ELR (cell line): ENCODE results near the gene AKAP8L.

Experiments
- DNase-seq: peaks from one replicate; pipeline ENCODE4 v3.0.0-alpha.2; 2015; ENCODE audit warnings: low read depth

Gene AKAP8L, protein sequence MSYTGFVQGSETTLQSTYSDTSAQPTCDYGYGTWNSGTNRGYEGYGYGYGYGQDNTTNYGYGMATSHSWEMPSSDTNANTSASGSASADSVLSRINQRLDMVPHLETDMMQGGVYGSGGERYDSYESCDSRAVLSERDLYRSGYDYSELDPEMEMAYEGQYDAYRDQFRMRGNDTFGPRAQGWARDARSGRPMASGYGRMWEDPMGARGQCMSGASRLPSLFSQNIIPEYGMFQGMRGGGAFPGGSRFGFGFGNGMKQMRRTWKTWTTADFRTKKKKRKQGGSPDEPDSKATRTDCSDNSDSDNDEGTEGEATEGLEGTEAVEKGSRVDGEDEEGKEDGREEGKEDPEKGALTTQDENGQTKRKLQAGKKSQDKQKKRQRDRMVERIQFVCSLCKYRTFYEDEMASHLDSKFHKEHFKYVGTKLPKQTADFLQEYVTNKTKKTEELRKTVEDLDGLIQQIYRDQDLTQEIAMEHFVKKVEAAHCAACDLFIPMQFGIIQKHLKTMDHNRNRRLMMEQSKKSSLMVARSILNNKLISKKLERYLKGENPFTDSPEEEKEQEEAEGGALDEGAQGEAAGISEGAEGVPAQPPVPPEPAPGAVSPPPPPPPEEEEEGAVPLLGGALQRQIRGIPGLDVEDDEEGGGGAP

DNA sequence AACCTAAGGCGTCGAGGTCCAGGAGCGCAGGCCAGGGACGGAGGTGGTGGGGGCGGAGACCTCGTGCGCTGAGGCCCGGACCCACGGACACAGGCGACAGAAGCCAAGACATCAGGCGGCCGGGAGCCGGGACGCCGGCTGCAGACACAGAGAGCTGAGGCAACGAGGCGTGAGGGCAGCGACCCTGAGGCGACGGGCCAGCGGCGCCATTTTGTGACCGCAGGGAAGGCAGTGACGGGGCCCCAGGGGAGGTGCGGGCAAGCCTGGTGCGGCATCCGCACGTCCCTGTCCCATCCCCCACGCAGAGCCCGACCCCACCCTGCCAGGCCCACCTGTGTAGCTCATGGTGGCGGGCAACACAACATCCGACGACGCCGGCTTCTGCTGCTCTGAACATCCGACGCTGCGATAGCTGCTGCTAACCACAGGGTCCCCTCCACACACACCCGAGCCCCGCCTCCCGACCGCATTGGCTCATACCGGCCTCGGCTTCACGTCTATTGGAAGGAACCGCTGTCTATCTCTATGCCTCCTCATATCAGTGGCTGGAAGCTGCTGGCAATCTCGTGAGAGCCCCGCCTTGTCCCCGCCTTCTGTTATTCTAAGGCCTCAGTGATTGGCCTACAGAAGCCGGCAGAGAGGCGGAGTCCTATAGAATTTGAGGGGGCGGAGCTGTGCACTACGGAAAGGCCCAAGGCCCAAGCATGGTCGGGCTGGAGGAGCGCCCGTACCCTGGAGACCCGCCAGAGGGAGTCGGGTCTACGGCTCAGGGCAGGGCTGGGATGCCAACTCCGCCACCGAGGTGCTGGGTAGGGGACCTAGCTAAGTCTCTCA, at the start of gene AKAP8L:
Gene AKAP8L, minus strand, starts transcription at position 410 of the 834 bp plus-strand sequence. Its CDS starts 65 bp downstream, at position 345.
- peak; percentile 100 for DNase-seq

DNA sequence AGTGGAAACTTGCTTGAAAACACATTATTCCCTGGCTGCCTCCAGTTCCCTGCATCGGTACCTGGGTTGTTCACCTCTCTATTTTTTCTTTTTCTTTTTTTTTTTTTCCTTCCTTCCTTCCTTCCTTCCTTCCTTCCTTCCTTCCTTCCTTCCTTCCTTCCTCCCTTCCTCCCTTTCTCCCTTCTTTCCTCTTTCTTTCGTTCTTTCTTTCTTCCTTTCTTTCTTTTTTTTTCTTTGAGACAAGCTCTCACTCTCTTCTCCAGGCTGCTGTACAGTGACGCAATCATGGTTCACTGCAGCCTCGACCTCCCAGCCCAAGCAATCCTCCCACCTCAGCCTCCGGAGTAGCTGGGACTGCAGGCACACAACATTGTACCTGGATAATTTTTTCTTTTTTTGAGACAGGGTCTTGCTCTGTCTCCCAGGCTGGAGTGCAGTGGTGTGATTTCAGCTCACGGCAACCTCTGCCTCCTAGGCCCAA, 49.0 kb upstream of the AKAP8L start:
- DNase-seq: no peak

DNA sequence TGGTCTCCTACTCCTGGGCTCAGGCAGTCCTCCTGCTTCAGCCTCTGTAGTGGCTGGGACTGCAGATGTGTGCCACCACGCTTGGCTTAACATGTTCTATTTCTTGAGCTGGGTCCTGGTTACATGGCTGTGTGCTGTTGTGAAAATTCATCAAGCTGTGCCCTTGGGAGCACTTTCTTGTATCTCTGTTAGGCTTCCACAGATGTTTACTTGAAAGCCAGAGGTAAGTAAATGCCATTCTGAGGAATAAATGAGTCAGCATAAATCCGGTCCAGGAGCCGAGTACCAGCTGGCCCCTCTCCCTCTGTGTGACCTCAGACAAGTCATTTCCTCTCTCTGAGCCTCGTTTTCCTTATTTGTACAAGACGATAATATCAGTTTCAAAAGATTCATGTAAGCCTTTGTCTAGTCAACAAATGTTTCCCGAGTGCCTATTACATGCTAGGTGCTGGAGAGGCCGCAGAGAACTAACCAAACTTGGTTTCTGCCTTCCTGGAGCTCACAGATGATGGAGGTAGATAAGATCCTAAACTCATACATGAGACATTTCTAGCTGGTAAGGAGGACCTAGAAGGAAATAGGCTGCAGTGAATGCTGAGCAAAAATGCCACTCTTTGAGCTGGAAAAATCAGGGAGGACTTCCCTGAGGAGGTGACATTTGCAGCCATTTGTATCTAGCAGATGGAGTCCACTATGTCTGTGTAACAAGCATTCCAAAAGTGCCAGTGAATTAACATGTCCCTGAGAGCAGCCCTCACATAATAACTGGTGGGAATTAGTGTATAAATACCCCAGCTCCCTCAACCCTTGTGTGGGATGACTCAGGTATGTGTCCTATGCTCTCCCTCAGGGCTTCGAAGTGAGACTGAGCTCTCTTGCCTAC, 48.3 kb upstream of the AKAP8L start:
- peak; percentile 71 for DNase-seq

DNA sequence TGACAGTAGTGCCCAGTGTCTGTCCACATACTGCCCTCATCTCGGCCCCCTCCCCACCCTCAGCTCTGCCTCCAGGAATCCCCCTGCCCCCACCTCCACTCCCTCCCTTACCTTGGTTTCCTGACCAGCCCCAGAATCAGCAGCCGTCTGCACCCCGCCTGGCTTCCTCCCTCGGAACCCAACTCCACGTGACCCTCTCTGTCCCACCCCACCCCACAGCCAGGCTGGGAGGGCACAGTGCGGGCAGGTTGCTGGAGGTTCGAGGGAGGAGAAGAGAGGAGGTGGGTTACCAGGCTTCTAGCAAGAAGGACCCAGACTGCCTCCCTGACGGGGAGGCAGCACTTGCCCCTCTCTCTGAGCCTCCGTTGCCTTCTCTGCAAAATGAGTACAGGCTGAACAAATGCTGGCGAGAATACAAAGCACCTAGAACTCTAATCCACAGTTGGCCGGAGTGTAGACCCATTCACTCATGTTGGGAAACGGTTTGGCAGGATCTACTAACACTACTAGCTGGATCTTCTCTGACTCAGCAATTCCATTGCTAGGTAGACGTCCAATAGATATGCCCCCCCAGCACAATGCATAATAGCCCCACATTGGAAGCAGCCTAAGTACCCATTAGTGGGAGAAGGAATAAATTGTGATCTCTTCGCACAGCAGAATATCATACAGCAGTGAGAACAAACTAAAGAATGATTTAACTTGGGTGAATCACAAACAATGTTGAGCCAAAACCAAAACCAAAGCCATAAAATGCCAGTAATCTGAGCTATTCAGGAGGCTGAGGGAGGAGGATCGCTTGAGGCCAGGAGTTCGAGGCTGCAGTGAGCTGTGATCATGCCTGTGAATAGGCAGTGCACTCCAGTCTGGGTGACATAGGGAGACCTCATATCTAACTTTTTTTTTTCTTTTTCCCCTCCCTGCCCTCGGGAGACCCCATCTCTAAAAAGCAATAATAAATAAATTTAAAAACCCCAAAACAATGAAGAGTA, 45.9 kb upstream of the AKAP8L start, which contains the start of gene RASAL3:
Gene RASAL3, minus strand, starts transcription at position 151 of the 992 bp plus-strand sequence. CDS start 186 bp downstream, outside the sequence.
- no peak for DNase-seq

DNA sequence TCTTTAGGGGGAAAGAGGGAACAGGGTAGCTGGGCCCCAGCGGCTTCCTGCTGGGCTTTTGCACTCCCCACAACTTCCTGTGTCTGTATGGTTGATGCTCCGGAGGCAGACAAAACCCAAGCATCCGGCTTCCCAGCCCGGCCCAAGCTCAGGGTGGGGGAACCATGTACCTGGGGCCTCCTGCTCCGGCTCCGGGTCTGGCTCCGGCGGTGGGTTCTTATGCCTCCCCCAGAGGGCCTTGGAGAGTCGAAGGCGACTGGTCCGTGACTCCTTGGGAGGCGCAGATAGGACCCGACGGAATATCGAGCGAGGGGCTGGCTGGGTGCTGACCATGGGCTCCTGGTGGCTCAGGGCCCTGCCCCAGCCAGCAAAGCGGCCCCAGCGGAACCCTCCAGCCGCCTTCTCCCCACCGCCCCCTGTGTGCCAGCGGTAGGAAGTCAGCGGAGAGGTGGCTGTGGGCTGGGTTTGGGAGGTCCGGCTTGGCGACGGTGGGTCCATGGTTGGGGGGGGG, 45.1 kb upstream of the AKAP8L start:
- DNase-seq: no peak

DNA sequence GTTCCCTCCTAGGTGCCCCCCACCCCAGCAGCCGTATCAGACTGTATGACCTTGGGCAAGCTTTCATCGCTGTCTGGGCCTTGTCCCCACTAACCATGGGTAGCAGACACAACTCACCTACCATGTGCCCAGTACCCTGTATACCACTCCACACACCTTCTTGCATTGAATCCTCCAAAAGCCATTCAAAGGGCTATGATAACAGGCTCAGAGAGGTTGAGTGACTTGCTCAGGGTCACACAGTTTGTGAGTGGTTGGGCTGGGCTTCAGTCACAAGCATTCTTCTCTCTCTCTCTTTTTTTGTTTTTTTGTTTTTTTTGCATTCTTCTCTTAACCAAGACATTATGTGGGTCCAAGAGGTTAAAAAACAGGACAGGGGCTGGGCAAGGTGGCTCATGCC, 42.9 kb upstream of the AKAP8L start:
- DNase-seq: no peak

DNA sequence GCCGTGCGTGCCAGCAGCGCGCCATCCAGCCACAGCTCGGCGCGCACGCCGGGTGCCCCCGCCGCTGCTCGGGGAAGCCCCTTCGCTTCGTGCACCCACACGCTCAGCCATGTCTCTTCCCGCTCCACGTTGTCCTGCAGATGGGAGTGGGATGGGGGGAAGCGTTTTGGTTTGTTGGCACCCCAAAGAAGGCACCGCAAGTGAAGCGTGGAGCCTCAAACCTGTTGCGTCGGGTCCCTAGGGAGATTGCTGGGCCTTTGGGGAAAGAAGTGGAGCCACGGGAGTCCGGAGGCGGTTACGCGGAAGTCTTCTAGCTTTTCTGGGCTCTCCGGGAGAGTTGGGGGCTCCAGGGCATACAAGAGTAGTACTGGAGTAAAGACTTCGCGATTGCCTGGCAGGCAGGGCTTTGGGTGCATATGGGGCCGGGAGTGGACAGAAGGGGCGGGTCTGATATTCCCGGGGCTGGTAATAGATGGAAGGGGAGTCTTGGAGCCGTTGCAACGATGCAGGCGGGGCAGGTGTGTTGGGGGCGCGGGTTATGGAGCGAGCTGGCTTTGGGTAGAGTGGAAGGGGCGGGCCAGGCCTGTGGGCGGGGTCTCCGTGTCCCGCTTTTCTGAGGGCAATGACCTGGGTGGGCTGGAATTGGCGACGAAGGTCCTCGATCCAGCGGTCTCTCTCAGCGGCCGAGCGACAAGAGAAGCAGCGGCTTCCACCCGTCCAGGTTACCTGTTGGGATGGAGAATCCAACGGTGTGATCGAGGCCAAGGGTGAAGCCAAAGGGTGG, 39.1 kb upstream of the AKAP8L start:
- no peak for DNase-seq

DNA sequence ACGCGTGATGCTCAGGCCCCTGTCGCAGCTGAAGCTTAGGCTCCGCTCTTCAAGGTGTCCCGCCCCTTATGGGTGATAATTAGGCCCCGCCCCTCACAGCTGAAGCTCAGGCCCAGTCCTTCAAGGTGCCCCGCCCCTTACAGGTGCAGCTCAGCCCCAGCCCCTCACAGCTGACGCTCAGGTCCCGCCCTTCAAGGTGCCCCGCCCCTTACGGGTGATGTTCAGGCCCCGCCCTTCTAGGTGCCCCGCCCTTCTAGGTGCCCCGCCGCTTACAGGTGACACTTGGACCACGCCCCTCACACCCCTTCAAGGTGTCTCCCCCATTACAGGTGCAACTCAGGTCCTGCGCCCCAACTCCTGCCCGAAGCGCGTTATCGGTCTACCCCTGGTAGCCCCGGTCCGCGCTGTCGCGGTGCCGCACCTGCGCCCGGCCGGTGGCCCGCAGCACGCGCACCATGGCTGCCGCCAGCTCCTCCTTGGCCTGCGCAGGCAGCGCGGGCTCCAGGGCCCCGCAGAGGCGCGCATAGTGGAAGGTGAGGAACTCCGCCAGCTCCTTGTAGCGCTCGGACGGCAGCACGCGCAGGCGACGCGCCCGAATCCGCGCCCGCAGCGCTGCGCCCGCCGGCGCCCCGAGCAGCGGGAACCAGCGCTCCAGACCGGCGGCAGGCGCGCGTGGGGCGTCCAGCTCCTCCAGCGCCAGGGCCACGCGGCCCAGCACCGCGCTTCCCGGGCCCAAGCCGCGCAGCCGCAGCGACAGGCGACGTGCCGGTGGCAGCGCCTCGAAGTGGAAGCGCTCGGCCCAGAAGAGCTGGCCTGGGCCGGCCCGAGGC, 38.3 kb upstream of the AKAP8L start:
- DNase-seq: no peak

DNA sequence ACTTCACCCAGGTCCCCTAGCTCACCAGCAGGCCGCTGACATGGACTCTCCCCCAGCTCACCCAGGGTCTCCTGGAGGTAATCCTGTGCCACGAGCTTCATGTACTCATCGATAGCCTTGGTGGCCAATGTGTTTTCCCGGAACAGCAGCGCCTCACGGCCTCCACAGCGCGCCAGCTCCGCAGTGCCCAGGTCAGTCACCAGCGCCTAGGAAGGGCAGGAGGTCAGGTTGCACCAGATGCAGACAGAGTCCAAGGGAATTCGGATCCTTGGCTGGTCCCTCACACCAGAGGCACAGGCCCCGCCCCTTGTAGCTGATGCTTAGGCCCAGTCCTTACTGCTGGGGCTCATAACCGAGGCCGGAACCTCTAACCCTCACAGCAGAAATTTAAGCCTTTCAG, 37.7 kb upstream of the AKAP8L start:
- DNase-seq: no peak

DNA sequence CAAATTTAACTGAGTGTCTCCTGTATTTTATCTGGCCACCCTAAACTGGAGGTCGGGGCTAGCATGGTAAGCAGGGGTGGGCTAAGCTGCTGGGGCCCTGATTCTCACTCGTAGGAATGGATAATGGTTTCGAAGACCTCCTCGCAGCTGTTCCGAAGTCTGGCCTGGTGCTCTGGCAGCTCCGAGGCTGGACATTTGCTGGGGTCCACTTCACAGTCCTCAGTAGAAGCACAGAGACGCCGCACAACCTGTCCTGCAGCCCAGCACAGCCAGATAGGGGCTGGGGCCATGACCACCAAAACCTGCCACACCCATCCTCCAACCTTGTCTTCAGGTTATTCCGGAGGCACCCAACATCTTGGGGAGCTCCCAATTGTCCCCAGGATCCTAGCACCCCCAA, 37.2 kb upstream of the AKAP8L start:
- no peak for DNase-seq

DNA sequence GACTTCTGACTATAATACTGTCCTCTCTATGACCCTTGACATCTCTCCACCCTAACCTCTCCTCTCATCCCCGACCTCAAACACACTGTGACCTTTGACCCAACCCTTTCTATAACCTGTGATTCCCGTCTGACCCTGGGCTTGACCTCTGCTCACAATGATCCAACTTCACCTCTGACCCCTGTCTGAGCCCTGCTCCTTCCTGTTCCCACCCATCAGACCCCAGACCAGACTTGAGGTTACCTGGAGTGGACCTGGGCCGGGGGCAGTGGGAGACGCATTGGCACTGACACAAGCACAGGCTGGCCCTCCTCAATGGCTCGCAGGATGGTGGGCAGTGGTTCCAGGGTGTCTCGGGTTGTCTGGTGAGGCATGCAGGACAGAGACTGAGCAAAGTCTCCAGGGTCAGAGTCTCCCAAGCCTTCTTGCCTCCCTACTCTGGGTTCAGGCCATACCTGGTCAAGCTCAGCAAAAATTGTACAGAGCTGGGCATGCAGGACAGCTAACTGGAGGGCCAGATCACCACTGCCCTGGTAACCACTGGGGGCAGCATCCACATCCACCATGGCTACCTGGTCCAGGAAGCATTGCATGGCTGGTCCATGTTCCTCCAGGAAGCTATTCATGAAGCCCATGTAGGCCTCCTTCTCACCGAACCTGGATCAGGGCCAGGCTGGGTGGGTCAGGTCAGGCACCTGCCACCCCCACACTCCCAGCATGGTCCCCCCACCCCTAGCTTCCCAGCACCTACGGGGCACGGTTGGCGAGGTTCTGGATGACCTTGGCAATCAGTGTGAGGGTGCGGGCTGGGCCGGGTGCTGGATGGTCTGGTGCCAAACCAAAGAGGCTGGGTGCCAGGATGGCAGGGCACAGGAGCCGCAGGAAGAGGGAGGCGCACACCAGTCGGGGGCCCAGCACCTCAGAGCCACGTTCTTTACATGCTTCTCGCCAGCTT, 35.4 kb upstream of the AKAP8L start:
- no peak for DNase-seq

DNA sequence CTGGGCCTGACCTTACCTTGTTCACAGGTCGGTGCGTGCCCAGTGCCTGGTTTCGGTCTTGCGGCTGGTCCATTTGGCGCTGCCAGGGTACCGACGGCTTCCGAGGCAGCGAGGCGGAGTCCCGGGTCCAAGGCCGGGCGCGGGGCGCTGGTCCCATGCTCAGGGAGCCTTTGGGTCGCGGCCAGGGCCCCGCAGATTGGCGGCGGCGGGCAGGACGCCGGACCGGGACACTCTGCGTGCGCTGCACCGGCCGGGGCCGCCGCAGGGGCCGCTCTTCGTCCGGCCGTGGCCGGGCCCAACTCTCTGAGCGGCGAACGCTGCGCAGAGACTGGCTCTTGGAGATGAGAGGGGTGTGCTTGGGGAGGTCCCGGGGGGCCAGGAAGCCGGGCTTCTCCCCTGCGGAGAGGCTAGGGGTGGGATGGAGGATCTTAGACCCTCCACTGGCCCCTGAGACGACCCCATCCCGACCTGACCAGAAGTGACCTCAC, 34.3 kb upstream of the AKAP8L start:
- no peak for DNase-seq

DNA sequence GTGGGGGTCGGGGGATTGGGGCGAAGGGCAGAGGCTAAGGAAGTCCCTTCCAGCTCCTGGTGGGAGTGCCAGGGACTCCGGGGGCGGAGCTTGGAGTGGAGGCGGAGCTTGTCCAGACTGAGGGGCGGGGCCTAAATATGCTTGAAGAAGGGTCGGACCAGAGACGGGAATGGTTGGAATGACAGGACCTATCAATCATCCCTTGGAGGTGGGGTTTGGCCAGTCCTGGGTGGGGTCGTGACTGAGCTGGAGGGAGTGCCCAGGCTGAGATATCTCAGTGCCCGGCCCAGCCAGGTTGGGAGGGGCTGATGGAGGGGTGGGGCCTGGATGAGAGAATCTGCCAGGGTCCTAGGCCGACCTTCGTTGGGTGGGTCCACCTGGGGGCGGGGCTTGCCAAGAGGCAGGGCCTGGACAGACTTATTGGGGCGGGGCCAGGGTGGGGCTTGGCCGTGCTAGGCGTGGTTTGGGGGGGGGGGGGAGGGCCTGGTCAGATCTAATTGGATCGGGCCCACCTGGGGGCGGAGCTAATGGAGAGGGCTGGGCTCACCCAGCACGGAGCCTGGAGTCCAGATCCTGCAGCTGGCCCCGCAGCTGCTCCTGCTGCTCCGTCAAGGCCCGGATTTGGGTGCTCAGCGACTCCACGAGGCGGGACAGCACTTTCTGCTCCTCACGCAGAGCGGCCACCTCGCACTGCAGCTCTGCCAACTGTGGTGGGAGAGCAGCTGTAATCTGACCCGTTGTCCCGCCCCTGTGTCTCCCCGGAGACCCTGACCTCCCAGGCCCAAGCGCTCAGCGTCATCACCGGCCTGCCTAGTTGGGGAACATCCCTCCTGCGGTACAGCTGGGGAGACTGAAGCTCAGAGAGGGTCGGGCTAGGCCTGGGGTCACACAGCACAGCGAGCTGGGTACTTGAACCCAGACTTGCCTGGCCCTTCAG, 33.6 kb upstream of the AKAP8L start:
- peak; percentile 64 for DNase-seq

DNA sequence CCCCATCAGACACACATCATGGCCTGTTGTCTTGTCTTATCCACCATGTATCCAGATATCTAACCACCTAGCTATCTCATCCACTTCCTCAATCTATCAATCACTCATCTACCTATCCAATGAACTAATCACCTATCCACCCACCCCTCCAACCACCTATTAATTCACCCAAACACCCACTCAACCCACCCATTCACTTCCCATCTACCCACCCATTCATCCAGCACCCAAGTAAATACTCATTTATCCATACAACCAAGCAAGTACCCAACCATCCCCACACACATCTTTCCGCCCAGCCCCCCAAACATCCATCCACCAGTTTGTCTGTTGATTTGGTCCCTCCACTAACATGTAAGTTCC, 31.7 kb upstream of the AKAP8L start:
- DNase-seq: no peak

DNA sequence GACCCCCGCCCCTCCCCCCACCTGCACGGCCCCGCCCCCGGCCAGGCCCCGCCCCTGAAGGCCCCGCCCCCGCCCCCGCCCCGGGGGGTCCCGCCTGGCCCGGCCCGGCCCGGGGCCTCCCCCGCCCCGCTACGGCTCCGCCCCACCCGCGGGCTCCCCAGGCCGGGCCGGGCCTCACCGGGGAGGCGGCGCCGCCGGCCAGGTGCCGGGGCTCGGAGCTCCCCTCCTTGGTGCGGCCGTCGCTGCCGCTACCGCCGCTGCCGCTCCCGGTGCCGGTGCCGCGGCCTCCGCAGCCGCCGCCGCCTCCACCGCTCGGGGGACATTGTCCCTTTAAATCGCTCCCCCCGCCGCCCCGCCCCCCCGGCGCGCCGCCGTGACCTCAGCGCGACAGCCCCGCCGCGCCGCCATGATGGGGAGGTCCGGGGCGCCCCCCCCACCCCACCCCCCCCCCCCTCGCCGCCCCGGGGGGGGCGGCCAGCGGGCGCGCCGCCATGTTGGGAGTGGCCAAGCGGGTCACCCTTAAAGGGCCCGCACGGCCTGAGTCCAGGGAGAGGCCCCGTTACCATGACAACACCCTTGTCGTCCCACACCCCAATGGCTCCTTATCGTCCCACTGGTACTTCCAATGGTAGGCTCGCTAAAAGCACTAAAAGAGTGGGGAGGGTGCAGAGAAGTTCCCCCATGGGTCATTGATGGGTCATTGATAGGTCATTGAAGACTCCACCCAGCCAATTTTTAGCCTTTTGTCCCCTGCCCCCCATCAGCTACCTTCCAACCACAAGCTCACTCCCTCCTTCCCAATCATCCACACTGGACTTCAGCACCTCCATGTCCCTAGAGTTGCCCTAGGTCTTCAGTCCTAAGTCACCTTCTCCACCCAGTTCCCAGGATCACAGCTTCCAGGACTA, 31.1 kb upstream of the AKAP8L start, which contains the start of gene WIZ:
Gene WIZ, minus strand, starts transcription at position 337 of the 908 bp plus-strand sequence. CDS start 1,649 bp downstream, outside the sequence.
- peak; percentile 80 for DNase-seq
